ENCODE results near the gene ANKRD55. TPM values are rescaled to one million over a fixed set of nuclear protein-coding genes. Genes with fewer than 3 reads are reported as not detected.
A peak's percentile ranks its signal among the peaks of the same experiment; 100 is the strongest.
"Not testable (repeated sequence)": the region's sequence is repeated elsewhere in the genome, so short reads cannot be mapped to it uniquely, and the experiment has no call there.

ANKRD55 gene
- total RNA-seq, 2 experiments from 2014 or later, result 0.19 to 0.71 TPM

DNA sequence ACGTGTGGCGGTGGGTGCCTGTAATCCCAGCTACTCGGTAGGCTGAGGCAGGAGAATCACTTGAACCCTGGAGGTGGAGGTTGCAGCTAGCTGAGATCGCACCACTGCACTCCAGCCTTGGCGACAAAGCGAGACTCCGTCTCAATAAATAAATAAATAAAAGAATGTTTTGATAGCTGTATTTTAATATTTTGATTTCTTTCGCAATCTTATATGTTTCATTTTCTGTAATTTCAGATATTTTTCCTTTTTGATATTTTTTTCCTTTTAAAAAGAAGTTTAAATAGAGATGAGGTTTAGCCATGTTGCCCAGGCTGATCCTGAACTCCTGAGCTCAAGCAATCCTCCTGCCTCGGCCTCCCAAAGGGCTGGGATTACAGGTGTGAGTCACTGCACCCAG lies 82.4 kb downstream of the ANKRD55 start:
- H3K36me3 Mint-ChIP-seq; H3K9me3 Mint-ChIP-seq; ATAC-seq (ENCODE audit: low read depth); POLR2A ChIA-PET; H3K27ac Mint-ChIP-seq; H3K4me3 Mint-ChIP-seq; H3K27me3 Mint-ChIP-seq; DNase-seq: not testable (repeated sequence)
- H3K4me1 Mint-ChIP-seq, result peaks cover 53% of the 10 kb centered on the region

GRCh38 chr5:56148453-56148971 lies 84.6 kb downstream of the ANKRD55 start:
- DNase-seq, result peak; percentile 51
- Mint-ChIP-seq H3K9me3 (peaks cover 2% of the 10 kb centered on the region), H3K4me3 (peak overlapping the region; percentile 35), H3K36me3 (peaks cover 2% of the 10 kb centered on the region), H3K4me1 (peaks cover 50% of the 10 kb centered on the region), H3K27ac (peak overlapping the region; percentile 83), H3K27me3 (no peaks in the 10 kb centered on the region)
- peak; percentile 85 for ATAC-seq (ENCODE audit: low read depth)
- POLR2A ChIA-PET, result interaction anchor here (0.7 to 1.5 kb wide), 5 partner anchors 22 to 170 kb away, joined by 3 to 4 read pairs (median 3); no protein-coding TSS in a partner anchor

- Mint-ChIP-seq H3K4me3 (peak overlapping the region; percentile 35), H3K9me3 (peaks cover 2% of the 10 kb centered on the region), H3K27ac (peak overlapping the region; percentile 83), H3K36me3 (peaks cover 2% of the 10 kb centered on the region), H3K4me1 (peaks cover 48% of the 10 kb centered on the region), H3K27me3 (no peaks in the 10 kb centered on the region)
- no peak for ATAC-seq (ENCODE audit: low read depth)
- DNase-seq, result no peak
- POLR2A ChIA-PET, result interaction anchor here (0.7 to 1.5 kb wide), 4 partner anchors 21 to 145 kb away, joined by 3 read pairs; no protein-coding TSS in a partner anchor
Measured at GRCh38 chr5:56147659-56148230, 85.4 kb downstream of the ANKRD55 start.

GRCh38 chr5:56147106-56147505 lies 86.0 kb downstream of the ANKRD55 start:
- H3K4me1 Mint-ChIP-seq, result peaks cover 46% of the 10 kb centered on the region
- POLR2A ChIA-PET, result no interaction called here

DNA sequence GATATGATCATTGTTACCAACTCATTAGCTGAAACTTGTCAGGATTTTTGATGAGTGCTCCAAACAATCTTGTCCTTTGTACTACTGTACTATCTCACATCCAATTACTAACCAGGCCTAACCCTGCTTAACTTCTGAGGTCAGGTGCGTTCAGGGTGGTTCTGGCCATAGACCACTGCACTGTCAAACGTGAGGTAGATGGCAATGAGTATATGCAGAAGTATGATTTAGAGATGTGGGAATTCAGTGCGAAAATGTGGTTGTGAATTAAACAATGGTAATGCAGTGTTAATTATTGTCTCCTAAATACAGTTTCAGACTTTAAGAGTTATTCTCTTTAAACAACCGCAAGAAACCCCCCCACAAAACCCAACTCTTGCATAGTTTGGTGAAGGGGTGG lies 86.5 kb downstream of the ANKRD55 start:
- peaks cover 2% of the 10 kb centered on the region for H3K9me3 Mint-ChIP-seq
- peaks cover 2% of the 10 kb centered on the region for H3K36me3 Mint-ChIP-seq
- H3K4me1 Mint-ChIP-seq, result peaks cover 44% of the 10 kb centered on the region
- ATAC-seq (ENCODE audit: low read depth), result no peak
- POLR2A ChIA-PET, result no interaction called here
- no peaks in the 10 kb centered on the region for H3K27me3 Mint-ChIP-seq
- no peak for DNase-seq
- no peak overlapping the region for H3K4me3 Mint-ChIP-seq
- H3K27ac Mint-ChIP-seq, result no peak overlapping the region

More at GRCh38 chr5:56147106-56147505, 86.0 kb downstream of the ANKRD55 start:
- no peak for DNase-seq
- no peak for ATAC-seq (ENCODE audit: low read depth)
- Mint-ChIP-seq H3K27me3 (no peaks in the 10 kb centered on the region), H3K9me3 (peaks cover 2% of the 10 kb centered on the region), H3K4me3 (no peak overlapping the region), H3K36me3 (peaks cover 2% of the 10 kb centered on the region), H3K27ac (no peak overlapping the region)

DNA sequence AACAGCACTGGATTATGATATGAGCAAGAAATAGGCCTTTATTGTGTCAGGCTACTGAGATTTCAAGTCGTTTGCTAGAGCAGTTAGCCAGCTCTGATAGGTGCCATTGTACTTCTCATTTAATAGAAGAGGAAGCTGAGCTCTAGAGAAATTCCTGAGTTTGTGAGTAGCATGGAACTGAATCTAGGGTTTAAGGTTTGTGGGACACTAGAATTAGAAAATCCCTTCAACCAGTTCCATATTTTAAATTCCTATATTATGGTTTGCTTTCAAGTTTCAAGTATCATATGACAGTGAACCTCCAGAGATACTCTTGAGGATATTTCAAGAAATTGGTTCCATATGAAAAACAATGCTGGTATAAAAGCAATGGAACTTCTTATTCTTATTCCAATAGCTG lies 87.6 kb downstream of the ANKRD55 start:
- Mint-ChIP-seq H3K4me3 (no peak overlapping the region), H3K4me1 (peaks cover 44% of the 10 kb centered on the region), H3K27me3 (no peaks in the 10 kb centered on the region), H3K36me3 (peaks cover 4% of the 10 kb centered on the region), H3K9me3 (peaks cover 2% of the 10 kb centered on the region), H3K27ac (no peak overlapping the region)
- DNase-seq (no peak), ATAC-seq (ENCODE audit: low read depth) (no peak)
- POLR2A ChIA-PET, result no interaction called here

DNA sequence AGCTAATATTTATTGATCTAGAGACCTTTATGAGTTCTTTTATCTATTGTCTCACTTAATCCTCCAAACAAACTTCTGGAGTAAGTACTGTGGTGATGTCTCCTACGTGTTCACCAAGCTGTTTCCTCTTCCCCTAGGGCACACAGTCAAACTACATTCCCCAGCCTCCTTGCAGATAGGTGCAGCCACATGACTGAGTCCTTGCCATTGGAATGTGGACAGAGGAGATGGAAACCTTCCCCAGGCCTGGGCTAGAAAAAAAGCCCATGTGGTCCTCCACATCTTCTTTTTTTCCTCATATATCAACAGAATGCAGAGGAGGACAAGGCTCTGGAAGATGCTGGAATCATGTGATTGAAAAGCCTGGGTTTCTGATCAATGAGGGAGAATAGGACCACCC lies 88.0 kb downstream of the ANKRD55 start:
- H3K27ac Mint-ChIP-seq, result no peak overlapping the region

DNA sequence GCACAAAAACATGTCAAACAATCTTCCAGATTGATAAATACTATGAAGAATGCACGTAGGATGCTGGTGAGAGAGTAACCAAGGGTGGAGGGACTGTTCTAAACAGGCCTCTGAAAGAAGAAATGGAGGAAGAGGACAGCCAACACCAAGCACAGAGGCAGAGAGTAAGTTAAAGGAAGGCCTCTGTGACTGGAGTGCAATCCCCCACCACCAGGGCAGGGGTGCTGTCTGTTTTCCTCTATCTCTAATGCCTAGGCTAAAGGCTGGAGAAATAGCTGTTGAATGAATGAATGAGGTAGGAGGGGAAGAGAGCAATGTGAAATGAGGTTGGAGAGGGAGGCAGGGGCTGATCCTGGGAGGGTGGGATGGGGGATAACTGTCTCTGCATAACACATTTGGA lies 88.9 kb downstream of the ANKRD55 start:
- no peaks in the 10 kb centered on the region for H3K27me3 Mint-ChIP-seq
- peaks cover 2% of the 10 kb centered on the region for H3K9me3 Mint-ChIP-seq

More for the DNA sequence above, 88.0 kb downstream of the ANKRD55 start:
- H3K36me3 Mint-ChIP-seq, result peaks cover 4% of the 10 kb centered on the region
- ATAC-seq (ENCODE audit: low read depth) (no peak), DNase-seq (no peak)
- H3K4me3 Mint-ChIP-seq, result no peak overlapping the region
- H3K4me1 Mint-ChIP-seq, result peaks cover 44% of the 10 kb centered on the region
- peaks cover 2% of the 10 kb centered on the region for H3K9me3 Mint-ChIP-seq
- POLR2A ChIA-PET, result interaction anchor here (1.0 kb wide), 1 partner anchor 86 kb away, joined by 3 read pairs; no protein-coding TSS in a partner anchor
- H3K27me3 Mint-ChIP-seq, result no peaks in the 10 kb centered on the region

DNA sequence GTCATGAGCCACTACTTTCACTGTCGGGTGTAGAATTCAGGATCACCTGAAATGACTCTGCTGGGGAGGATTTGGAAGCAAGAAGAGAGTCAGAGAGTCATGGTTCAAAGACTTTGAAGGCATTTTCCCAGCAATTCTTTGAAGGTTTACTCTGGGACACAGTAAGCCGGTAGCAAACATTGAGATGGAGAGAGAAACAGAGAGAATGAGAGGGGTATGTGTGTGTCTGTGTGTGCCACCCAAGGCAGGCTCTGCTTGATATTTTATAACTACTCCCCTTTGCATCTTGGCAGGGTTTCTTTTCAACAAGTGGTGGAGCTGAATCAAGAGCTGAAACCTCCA lies 89.8 kb downstream of the ANKRD55 start:
- peaks cover 2% of the 10 kb centered on the region for H3K9me3 Mint-ChIP-seq
- ATAC-seq (ENCODE audit: low read depth) (no peak), DNase-seq (no peak)
- peaks cover 32% of the 10 kb centered on the region for H3K4me1 Mint-ChIP-seq
- no peaks in the 10 kb centered on the region for H3K27me3 Mint-ChIP-seq
- peak overlapping the region; percentile 3 for H3K27ac Mint-ChIP-seq
- POLR2A ChIA-PET, result interaction anchor here (0.6 kb wide), 1 partner anchor 10 kb away, joined by 3 read pairs; no protein-coding TSS in a partner anchor
- peaks cover 4% of the 10 kb centered on the region for H3K36me3 Mint-ChIP-seq
- H3K4me3 Mint-ChIP-seq, result no peak overlapping the region

More for the DNA sequence above, 88.9 kb downstream of the ANKRD55 start:
- DNase-seq, result no peak
- Mint-ChIP-seq H3K4me1 (peaks cover 41% of the 10 kb centered on the region), H3K4me3 (no peak overlapping the region), H3K27ac (no peak overlapping the region), H3K36me3 (peaks cover 4% of the 10 kb centered on the region)
- no peak for ATAC-seq (ENCODE audit: low read depth)
- POLR2A ChIA-PET, result interaction anchor here (1.0 kb wide), 1 partner anchor 85 kb away, joined by 3 read pairs; no protein-coding TSS in a partner anchor

GRCh38 chr5:56142614-56143372 lies 90.3 kb downstream of the ANKRD55 start:
- no peaks in the 10 kb centered on the region for H3K27me3 Mint-ChIP-seq
- no peak overlapping the region for H3K4me3 Mint-ChIP-seq
- H3K36me3 Mint-ChIP-seq, result peaks cover 4% of the 10 kb centered on the region
- POLR2A ChIA-PET, result interaction anchor here (0.5 to 0.6 kb wide), 3 partner anchors 9 to 157 kb away, joined by 3 to 4 read pairs (median 3); no protein-coding TSS in a partner anchor
- DNase-seq (no peak), ATAC-seq (ENCODE audit: low read depth) (peak; percentile 45)
- H3K4me1 Mint-ChIP-seq, result peaks cover 28% of the 10 kb centered on the region
- peak overlapping the region; percentile 32 for H3K27ac Mint-ChIP-seq
- peaks cover 2% of the 10 kb centered on the region for H3K9me3 Mint-ChIP-seq

GRCh38 chr5:56142233-56142613 lies 90.9 kb downstream of the ANKRD55 start:
- Mint-ChIP-seq H3K9me3 (peaks cover 2% of the 10 kb centered on the region), H3K36me3 (peaks cover 4% of the 10 kb centered on the region), H3K4me3 (no peak overlapping the region), H3K4me1 (peaks cover 28% of the 10 kb centered on the region), H3K27ac (no peak overlapping the region), H3K27me3 (no peaks in the 10 kb centered on the region)
- POLR2A ChIA-PET, result interaction anchor here (0.5 kb wide), 1 partner anchor 55 kb away, joined by 4 read pairs; no protein-coding TSS in a partner anchor
- ATAC-seq (ENCODE audit: low read depth) (no peak), DNase-seq (no peak)

GRCh38 chr5:56140073-56140472 lies 93.1 kb downstream of the ANKRD55 start:
- no peaks in the 10 kb centered on the region for H3K27me3 Mint-ChIP-seq
- H3K36me3 Mint-ChIP-seq, result peaks cover 2% of the 10 kb centered on the region
- no peak overlapping the region for H3K4me3 Mint-ChIP-seq
- peaks cover 21% of the 10 kb centered on the region for H3K4me1 Mint-ChIP-seq
- DNase-seq, result no peak
- ATAC-seq (ENCODE audit: low read depth), result no peak
- H3K9me3 Mint-ChIP-seq, result peaks cover 3% of the 10 kb centered on the region
- POLR2A ChIA-PET, result no interaction called here
- H3K27ac Mint-ChIP-seq, result no peak overlapping the region

DNA sequence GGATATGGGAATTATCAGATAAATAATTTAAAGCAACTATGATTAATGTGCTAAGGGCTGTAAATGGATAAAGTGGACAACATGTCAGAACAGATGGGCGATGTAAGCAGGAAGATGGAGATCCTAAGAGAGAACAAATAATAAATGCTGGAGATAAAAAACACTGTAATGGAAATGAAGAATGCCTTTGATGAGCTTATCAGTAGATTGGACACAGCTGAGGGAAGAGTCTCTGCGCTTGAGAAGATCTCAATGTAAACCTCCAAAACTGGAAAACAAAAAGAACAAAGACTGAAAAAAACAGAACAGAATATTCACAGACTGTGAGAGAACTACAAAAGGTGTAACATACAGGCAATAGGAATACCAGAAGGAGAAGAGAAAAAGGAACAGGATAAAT lies 102.5 kb downstream of the ANKRD55 start:
- POLR2A ChIA-PET, result no interaction called here
- Mint-ChIP-seq H3K4me1 (peaks cover 26% of the 10 kb centered on the region), H3K27me3 (no peaks in the 10 kb centered on the region), H3K9me3 (peaks cover 13% of the 10 kb centered on the region), H3K27ac (no peak overlapping the region), H3K36me3 (peaks cover 2% of the 10 kb centered on the region), H3K4me3 (no peak overlapping the region)
- DNase-seq (no peak), ATAC-seq (ENCODE audit: low read depth) (no peak)

Data from activated naive CD8-positive, alpha-beta T cell treated with anti-CD3 and anti-CD28 coated beads, Interleukin-2, amount 10 ng/mL, durations not matched to agents 7 days and 5 days (primary cell).